Ovary (tissue), 3 donors: Measurements from ENCODE around the gene PHF21A.

ENCODE experiments used
- EP300 ChIP-seq: sonication (generic); formaldehyde crosslinking; IDR thresholded peaks from one replicate; pipeline ENCODE4 v1.6.1; 2017; ENCODE audit warnings: antibody characterized with exemption
- POLR2A ChIP-seq: fragments of 450-650 bp; IDR thresholded peaks from one replicate; pipeline ENCODE4 v1.6.1; 2017; ENCODE audit warnings: antibody characterized with exemption, mild to moderate bottlenecking, moderate library complexity
- TF ChIP-seq, protein P1 (sequence below), 3 donors: fragments of 450-650 bp in 2 of 3; fragments of 200-600 bp in 1 of 3; IDR thresholded peaks; one replicate each; pipeline versions ENCODE4 v1.5.1 to v1.8.0; 2016 to 2022; ENCODE audit warnings: antibody characterized with exemption in 3 of 3, mild to moderate bottlenecking in 1 of 3
- donor health status: DM: no; HTN: no; CAD: no.

DNA sequence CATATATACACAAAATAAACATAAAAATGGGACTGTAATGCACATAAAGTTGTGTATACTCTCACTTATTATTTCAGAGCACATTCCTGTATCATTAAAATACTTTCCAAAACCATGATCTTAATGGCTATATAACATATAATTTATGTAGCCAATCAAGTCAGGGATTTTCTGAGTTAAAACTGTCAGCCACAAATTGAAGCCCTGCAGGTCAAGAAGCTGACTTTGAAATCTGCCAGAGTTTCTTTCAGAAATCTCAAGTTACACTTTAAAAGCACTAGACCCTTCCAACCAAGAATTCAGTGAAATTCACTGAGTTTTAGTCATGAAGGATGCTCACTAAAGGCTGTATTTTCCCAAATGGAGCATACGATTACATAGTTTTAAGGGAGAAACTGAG is 47.6 kb downstream of the PHF21A start:
- TF ChIP-seq, protein P1, sequence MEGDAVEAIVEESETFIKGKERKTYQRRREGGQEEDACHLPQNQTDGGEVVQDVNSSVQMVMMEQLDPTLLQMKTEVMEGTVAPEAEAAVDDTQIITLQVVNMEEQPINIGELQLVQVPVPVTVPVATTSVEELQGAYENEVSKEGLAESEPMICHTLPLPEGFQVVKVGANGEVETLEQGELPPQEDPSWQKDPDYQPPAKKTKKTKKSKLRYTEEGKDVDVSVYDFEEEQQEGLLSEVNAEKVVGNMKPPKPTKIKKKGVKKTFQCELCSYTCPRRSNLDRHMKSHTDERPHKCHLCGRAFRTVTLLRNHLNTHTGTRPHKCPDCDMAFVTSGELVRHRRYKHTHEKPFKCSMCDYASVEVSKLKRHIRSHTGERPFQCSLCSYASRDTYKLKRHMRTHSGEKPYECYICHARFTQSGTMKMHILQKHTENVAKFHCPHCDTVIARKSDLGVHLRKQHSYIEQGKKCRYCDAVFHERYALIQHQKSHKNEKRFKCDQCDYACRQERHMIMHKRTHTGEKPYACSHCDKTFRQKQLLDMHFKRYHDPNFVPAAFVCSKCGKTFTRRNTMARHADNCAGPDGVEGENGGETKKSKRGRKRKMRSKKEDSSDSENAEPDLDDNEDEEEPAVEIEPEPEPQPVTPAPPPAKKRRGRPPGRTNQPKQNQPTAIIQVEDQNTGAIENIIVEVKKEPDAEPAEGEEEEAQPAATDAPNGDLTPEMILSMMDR (IDR thresholded peaks at IDR 0.05), result no peak
- TF ChIP-seq POLR2A, result no peak
- no peak for TF ChIP-seq EP300
